KMS-11 (cell line): ENCODE measurements around the gene RNF213.

ENCODE experiments used
- H2AFZ ChIP-seq: fragments of 200-600 bp; sonication (generic); 2 replicates; pipeline ENCODE4 v1.6.1; 2016; ENCODE audit warnings: antibody characterized with exemption, mixed run types, low read depth
- H3K27ac ChIP-seq: fragments of 200-600 bp; sonication (generic); 2 replicates; pipeline ENCODE4 v1.6.1; 2016; ENCODE audit warnings: mild to moderate bottlenecking, mixed run types
- H3K27me3 ChIP-seq: fragments of 200-600 bp; sonication (generic); 2 replicates; pipeline ENCODE4 v1.6.1; 2017; ENCODE audit warnings: mild to moderate bottlenecking, low read depth, mixed run types, moderate library complexity; ENCODE audit not compliant: insufficient read depth
- H3K36me3 ChIP-seq: fragments of 200-600 bp; sonication (generic); 2 replicates; pipeline ENCODE4 v1.6.1; 2017; ENCODE audit warnings: mild to moderate bottlenecking, mixed run types; ENCODE audit not compliant: insufficient read depth
- H3K4me1 ChIP-seq: fragments of 200-600 bp; sonication (generic); 2 replicates; pipeline ENCODE4 v1.6.1; 2016; ENCODE audit warnings: mild to moderate bottlenecking, low read depth, mixed run types; ENCODE audit not compliant: poor library complexity, severe bottlenecking
- H3K4me2 ChIP-seq: fragments of 200-600 bp; sonication (generic); 2 replicates; pipeline ENCODE4 v1.7.0; 2016; ENCODE audit warnings: mild to moderate bottlenecking, mixed run types
- H3K4me3 ChIP-seq: fragments of 200-600 bp; sonication (generic); IDR thresholded peaks from 2 replicates; pipeline ENCODE4 v1.6.1; 2017; ENCODE audit warnings: low read depth, low read length, mixed read lengths; ENCODE audit not compliant: insufficient read depth
- H3K79me2 ChIP-seq: fragments of 200-600 bp; sonication (generic); 2 replicates; pipeline ENCODE4 v1.6.1; 2016; ENCODE audit warnings: low read depth, mixed run types; ENCODE audit not compliant: insufficient read depth
- H3K9ac ChIP-seq: fragments of 200-600 bp; sonication (generic); 2 replicates; pipeline ENCODE4 v1.6.1; 2016; ENCODE audit warnings: mild to moderate bottlenecking, mixed run types
- H4K20me1 ChIP-seq: fragments of 200-600 bp; sonication (generic); 2 replicates; pipeline ENCODE4 v1.6.1; 2016; ENCODE audit warnings: mild to moderate bottlenecking, mixed run types; ENCODE audit not compliant: insufficient read depth
- CTCF ChIP-seq: fragments of 200-600 bp; sonication (generic); conservative IDR thresholded peaks from 2 replicates; pipeline ENCODE4 v1.6.1; 2017; ENCODE audit warnings: low read depth, mild to moderate bottlenecking, antibody characterized with exemption, low read length, moderate library complexity, mixed read lengths

Gene RNF213

GRCh38 chr17:80433916-80434666, 173.4 kb downstream of the RNF213 start:
- Histone ChIP-seq H3K36me3 (no peaks in the 10 kb centered on the region), H3K9ac (no peak overlapping the region), H3K27me3 (peaks cover 98% of the 10 kb centered on the region)

GRCh38 chr17:80437532-80437931, 176.9 kb downstream of the RNF213 start:
- Histone ChIP-seq H3K36me3 (no peaks in the 10 kb centered on the region), H2AFZ (no peak overlapping the region), H3K9ac (no peak overlapping the region), H3K27me3 (peaks cover 98% of the 10 kb centered on the region), H4K20me1 (no peaks in the 10 kb centered on the region), H3K4me2 (no peak overlapping the region), H3K79me2 (no peaks in the 10 kb centered on the region), H3K27ac (no peak overlapping the region), H3K4me3 (no peak overlapping the region), H3K4me1 (no peaks in the 10 kb centered on the region)
- no peak for TF ChIP-seq CTCF

More at GRCh38 chr17:80433916-80434666, 173.4 kb downstream of the RNF213 start:
- Histone ChIP-seq H3K4me2 (no peak overlapping the region), H2AFZ (no peak overlapping the region), H3K27ac (no peak overlapping the region), H3K4me3 (no peak overlapping the region), H3K79me2 (no peaks in the 10 kb centered on the region), H4K20me1 (no peaks in the 10 kb centered on the region), H3K4me1 (no peaks in the 10 kb centered on the region)
- no peak for TF ChIP-seq CTCF

GRCh38 chr17:80438806-80439205, 178.2 kb downstream of the RNF213 start:
- Histone ChIP-seq H3K36me3 (no peaks in the 10 kb centered on the region), H4K20me1 (no peaks in the 10 kb centered on the region), H3K4me2 (no peak overlapping the region), H3K79me2 (no peaks in the 10 kb centered on the region), H2AFZ (no peak overlapping the region), H3K4me1 (no peaks in the 10 kb centered on the region), H3K9ac (no peak overlapping the region), H3K4me3 (no peak overlapping the region), H3K27ac (no peak overlapping the region), H3K27me3 (peaks cover 98% of the 10 kb centered on the region)
- TF ChIP-seq CTCF, result no peak

DNA sequence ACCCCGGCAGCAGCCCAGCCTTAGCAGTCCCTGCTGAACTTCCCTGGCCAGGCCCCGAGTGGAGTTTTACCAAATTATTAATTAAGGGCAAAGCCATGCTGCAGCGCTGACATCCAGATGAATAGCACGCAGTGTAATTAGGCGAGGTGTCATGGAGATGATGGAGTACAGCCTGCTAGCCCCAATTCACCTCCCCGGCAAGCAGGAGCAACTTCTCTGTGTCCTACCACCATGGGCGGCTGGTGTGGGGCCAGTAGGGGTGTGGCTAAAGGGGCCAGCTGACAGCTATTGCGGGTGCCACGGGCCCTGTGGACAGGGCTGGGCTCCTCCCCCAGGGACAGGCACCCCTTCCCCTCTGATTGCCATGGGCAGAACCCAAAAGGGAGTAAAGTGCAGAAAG, 178.8 kb downstream of the RNF213 start:
- Histone ChIP-seq H3K36me3 (no peaks in the 10 kb centered on the region), H3K4me1 (no peaks in the 10 kb centered on the region), H3K79me2 (no peaks in the 10 kb centered on the region), H4K20me1 (no peaks in the 10 kb centered on the region), H3K27me3 (peaks cover 96% of the 10 kb centered on the region), H3K4me3 (no peak overlapping the region), H2AFZ (no peak overlapping the region), H3K4me2 (no peak overlapping the region), H3K9ac (no peak overlapping the region), H3K27ac (no peak overlapping the region)
- no peak for TF ChIP-seq CTCF
